Liver (tissue), 9 donors: ENCODE measurements around the gene TMEM184A. TPM values are rescaled to one million over a fixed set of nuclear protein-coding genes. Genes with fewer than 3 reads are reported as not detected.

Experiments
- DNase-seq: peaks from one replicate; pipeline ENCODE4 v3.0.0-alpha.2; 2017; ENCODE audit warnings: low spot score
- H3K27ac ChIP-seq, 2 donors: one replicate each; pipeline ENCODE4 v1.7.0; 2013; ENCODE audit warnings: inconsistent platforms in 2 of 2, low read length in 2 of 2, control low read depth in 1 of 2, low read depth in 1 of 2, mild to moderate bottlenecking in 1 of 2
- H3K27me3 ChIP-seq, 4 donors: one replicate each; pipeline versions ENCODE4 v1.6.1 to v1.7.0; 2013; ENCODE audit warnings: low read length in 3 of 4, inconsistent platforms in 1 of 4, mild to moderate bottlenecking in 1 of 4, moderate library complexity in 1 of 4; ENCODE audit not compliant: control insufficient read depth in 4 of 4, insufficient read depth in 4 of 4
- H3K36me3 ChIP-seq, 4 donors: one replicate each; pipeline versions ENCODE4 v1.6.1 to v1.7.0; 2013; ENCODE audit warnings: low read length in 3 of 4, mild to moderate bottlenecking in 3 of 4, low read depth in 1 of 4, moderate library complexity in 1 of 4; ENCODE audit not compliant: control insufficient read depth in 4 of 4, insufficient read depth in 3 of 4
- H3K4me1 ChIP-seq, 4 donors: one replicate each; pipeline versions ENCODE4 v1.6.1 to v1.7.0; 2013; ENCODE audit warnings: low read length in 3 of 4, mild to moderate bottlenecking in 3 of 4, moderate library complexity in 1 of 4; ENCODE audit not compliant: control insufficient read depth in 4 of 4, insufficient read depth in 4 of 4
- H3K4me3 ChIP-seq, 3 donors: one replicate each; pipeline versions ENCODE4 v1.6.1 to v1.7.0; 2013; ENCODE audit warnings: low read length in 3 of 3, control low read depth in 1 of 3, low read depth in 1 of 3, mild to moderate bottlenecking in 1 of 3
- H3K9ac ChIP-seq, 2 donors: one replicate each; pipeline ENCODE4 v1.7.0; 2013; ENCODE audit warnings: low read length in 2 of 2, mild to moderate bottlenecking in 2 of 2, moderate library complexity in 2 of 2, control low read depth in 1 of 2, low read depth in 1 of 2
- H3K9me3 ChIP-seq, 4 donors: one replicate each; pipeline versions ENCODE4 v1.6.1 to v1.7.0; 2013; ENCODE audit warnings: low read length in 3 of 4; ENCODE audit not compliant: control insufficient read depth in 4 of 4
- EGR1 ChIP-seq, 2 donors: IDR thresholded peaks; 2 replicates each; pipeline ENCODE4 v1.6.1; 2016 to 2018; ENCODE audit warnings: antibody characterized with exemption in 2 of 2, low read depth in 2 of 2
- FOXA1 ChIP-seq: IDR thresholded peaks from 2 replicates; pipeline ENCODE4 v1.6.1; 2016; ENCODE audit warnings: antibody characterized with exemption
- FOXA2 ChIP-seq: IDR thresholded peaks from 2 replicates; pipeline ENCODE4 v1.6.1; 2016; ENCODE audit warnings: antibody characterized with exemption
- GABPA ChIP-seq, 2 donors: IDR thresholded peaks in 1 of 2; conservative IDR thresholded peaks in 1 of 2; 2 replicates each; pipeline ENCODE4 v1.6.1; 2016; ENCODE audit warnings: antibody characterized with exemption in 2 of 2, mild to moderate bottlenecking in 1 of 2, moderate library complexity in 1 of 2
- HNF4A ChIP-seq, 2 donors: conservative IDR thresholded peaks; 2 replicates each; pipeline ENCODE4 v1.6.1; 2016; ENCODE audit warnings: antibody characterized with exemption in 2 of 2, mild to moderate bottlenecking in 2 of 2
- HNF4G ChIP-seq: IDR thresholded peaks from 2 replicates; pipeline ENCODE4 v1.6.1; 2016; ENCODE audit warnings: antibody characterized with exemption
- NR2F2 ChIP-seq: IDR thresholded peaks from 2 replicates; pipeline ENCODE4 v1.6.1; 2016; ENCODE audit warnings: antibody characterized with exemption
- RAD21 ChIP-seq, 2 donors: IDR thresholded peaks; 2 replicates each; pipeline ENCODE4 v1.6.1; 2016; ENCODE audit warnings: antibody characterized with exemption in 2 of 2, mild to moderate bottlenecking in 2 of 2
- RXRA ChIP-seq, 2 donors: IDR thresholded peaks; 2 replicates each; pipeline ENCODE4 v1.6.1; 2017 to 2018; ENCODE audit warnings: antibody characterized with exemption in 2 of 2, mild to moderate bottlenecking in 1 of 2
- SP1 ChIP-seq: IDR thresholded peaks from 2 replicates; pipeline ENCODE4 v1.6.1; 2018; ENCODE audit warnings: antibody characterized with exemption, mild to moderate bottlenecking
- TAF1 ChIP-seq: conservative IDR thresholded peaks from 2 replicates; pipeline ENCODE4 v1.6.1; 2016; ENCODE audit warnings: antibody characterized with exemption, mild to moderate bottlenecking
- YY1 ChIP-seq: IDR thresholded peaks from 2 replicates; pipeline ENCODE4 v1.6.1; 2016; ENCODE audit warnings: antibody characterized with exemption, mild to moderate bottlenecking
- WGBS: extraction: QIAGEN DNeasy Blood & Tissue Kit; methylation state at CpG from one replicate; pipeline ENCODE4 v1.1.7; 2013; 5-methylcytosine and 5-hydroxymethylcytosine counted together
- polyA plus RNA-seq, 2 donors: library from polyadenylated mRNA; stranded (reverse) in 1 of 2; unstranded in 1 of 2; fragments of 200-250 nt in 1 of 2; fragments of >200 nt in 1 of 2; fragmentation: Nextera tagmentation in 1 of 2; extraction: Ambion mirVana in 1 of 2; gene quantifications; one replicate each; pipeline versions ENCODE4 v1.2.1 to v1.2.3, GENCODE V29; 2013 to 2015
- total RNA-seq, 2 donors: library from RNA; depleted of rRNA; stranded (reverse); fragments of >200 nt; gene quantifications; one replicate each; pipeline ENCODE4 v1.2.3, GENCODE V29; 2014
- TF ChIP-seq, protein P1 (sequence below): fragments of 150-350 bp; IDR thresholded peaks from 2 replicates; pipeline ENCODE4 v1.5.1; 2017; ENCODE audit warnings: improper control_type of control experiment, low read depth, low read length; ENCODE audit not compliant: missing input control
- TF ChIP-seq, protein P2 (sequence below): IDR thresholded peaks from 2 replicates; pipeline ENCODE4 v1.6.1; 2016; ENCODE audit warnings: antibody characterized with exemption
- TF ChIP-seq, protein P3 (sequence below): IDR thresholded peaks from 2 replicates; pipeline ENCODE4 v1.6.1; 2016; ENCODE audit warnings: antibody characterized with exemption
- TF ChIP-seq, protein P4 (sequence below): IDR thresholded peaks from 2 replicates; pipeline ENCODE4 v1.6.1; 2016; ENCODE audit warnings: antibody characterized with exemption
- TF ChIP-seq, protein P5 (sequence below): IDR thresholded peaks from 2 replicates; pipeline ENCODE4 v1.6.1; 2016; ENCODE audit warnings: antibody characterized with exemption, mild to moderate bottlenecking
- donor health status: healthy.
- donor health status: healthy.
- donor health status: healthy.
- donor health status: healthy.
- donor health status: healthy.

The TMEM184A gene
- total and polyA plus RNA-seq, 4 donors: 1.6 to 12.6 (median 11.4) TPM

DNA sequence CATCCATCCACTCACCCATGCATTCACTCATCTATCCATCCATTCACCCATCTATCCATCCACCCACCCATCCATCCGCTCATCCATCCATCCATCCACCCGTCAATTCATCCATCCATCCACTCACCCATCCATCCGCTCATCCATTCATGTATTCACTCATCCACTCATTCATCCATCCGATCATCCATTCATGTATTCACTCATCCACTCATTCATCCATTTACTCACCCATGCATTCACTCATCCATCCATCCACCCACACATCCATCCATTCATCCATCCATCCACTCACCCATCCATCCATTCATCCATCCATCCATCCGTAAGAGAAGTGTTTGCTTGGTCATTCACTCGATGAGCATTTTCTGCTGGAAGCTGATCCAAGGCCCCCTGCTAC is 22.5 kb upstream of the TMEM184A start:
- WGBS: 92% methylated on average over 6 of the region's 6 CpGs
- TF ChIP-seq, protein P1, sequence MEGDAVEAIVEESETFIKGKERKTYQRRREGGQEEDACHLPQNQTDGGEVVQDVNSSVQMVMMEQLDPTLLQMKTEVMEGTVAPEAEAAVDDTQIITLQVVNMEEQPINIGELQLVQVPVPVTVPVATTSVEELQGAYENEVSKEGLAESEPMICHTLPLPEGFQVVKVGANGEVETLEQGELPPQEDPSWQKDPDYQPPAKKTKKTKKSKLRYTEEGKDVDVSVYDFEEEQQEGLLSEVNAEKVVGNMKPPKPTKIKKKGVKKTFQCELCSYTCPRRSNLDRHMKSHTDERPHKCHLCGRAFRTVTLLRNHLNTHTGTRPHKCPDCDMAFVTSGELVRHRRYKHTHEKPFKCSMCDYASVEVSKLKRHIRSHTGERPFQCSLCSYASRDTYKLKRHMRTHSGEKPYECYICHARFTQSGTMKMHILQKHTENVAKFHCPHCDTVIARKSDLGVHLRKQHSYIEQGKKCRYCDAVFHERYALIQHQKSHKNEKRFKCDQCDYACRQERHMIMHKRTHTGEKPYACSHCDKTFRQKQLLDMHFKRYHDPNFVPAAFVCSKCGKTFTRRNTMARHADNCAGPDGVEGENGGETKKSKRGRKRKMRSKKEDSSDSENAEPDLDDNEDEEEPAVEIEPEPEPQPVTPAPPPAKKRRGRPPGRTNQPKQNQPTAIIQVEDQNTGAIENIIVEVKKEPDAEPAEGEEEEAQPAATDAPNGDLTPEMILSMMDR: no peak
- TF ChIP-seq SP1 (no peak), RXRA (IDR thresholded peaks at IDR 0.05) (no peak), TAF1 (no peak), HNF4G (no peak), EGR1 (IDR thresholded peaks at IDR 0.05; ENCODE audit: low read depth in 2 of 2) (no peak), NR2F2 (no peak), FOXA1 (no peak), RAD21 (IDR thresholded peaks at IDR 0.05) (no peak), FOXA2 (no peak), YY1 (no peak), HNF4A (conservative IDR thresholded peaks at IDR 0.05) (no peak)
- TF ChIP-seq, protein P2, sequence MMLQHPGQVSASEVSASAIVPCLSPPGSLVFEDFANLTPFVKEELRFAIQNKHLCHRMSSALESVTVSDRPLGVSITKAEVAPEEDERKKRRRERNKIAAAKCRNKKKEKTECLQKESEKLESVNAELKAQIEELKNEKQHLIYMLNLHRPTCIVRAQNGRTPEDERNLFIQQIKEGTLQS: no peak
- TF ChIP-seq, protein P3, sequence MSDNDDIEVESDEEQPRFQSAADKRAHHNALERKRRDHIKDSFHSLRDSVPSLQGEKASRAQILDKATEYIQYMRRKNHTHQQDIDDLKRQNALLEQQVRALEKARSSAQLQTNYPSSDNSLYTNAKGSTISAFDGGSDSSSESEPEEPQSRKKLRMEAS: no peak
- TF ChIP-seq, protein P4, sequence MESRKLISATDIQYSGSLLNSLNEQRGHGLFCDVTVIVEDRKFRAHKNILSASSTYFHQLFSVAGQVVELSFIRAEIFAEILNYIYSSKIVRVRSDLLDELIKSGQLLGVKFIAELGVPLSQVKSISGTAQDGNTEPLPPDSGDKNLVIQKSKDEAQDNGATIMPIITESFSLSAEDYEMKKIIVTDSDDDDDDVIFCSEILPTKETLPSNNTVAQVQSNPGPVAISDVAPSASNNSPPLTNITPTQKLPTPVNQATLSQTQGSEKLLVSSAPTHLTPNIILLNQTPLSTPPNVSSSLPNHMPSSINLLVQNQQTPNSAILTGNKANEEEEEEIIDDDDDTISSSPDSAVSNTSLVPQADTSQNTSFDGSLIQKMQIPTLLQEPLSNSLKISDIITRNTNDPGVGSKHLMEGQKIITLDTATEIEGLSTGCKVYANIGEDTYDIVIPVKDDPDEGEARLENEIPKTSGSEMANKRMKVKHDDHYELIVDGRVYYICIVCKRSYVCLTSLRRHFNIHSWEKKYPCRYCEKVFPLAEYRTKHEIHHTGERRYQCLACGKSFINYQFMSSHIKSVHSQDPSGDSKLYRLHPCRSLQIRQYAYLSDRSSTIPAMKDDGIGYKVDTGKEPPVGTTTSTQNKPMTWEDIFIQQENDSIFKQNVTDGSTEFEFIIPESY: no peak
- no peak overlapping the region for H3K4me3 ChIP-seq
- no peak overlapping the region for H3K27ac ChIP-seq
- no peaks in the 10 kb centered on the region for H3K9me3 ChIP-seq
- no peaks in the 10 kb centered on the region for H3K27me3 ChIP-seq
- no peak overlapping the region for H3K9ac ChIP-seq
- peaks cover 0 to 5% (median 0%) of the 10 kb centered on the region in 4 donors for H3K4me1 ChIP-seq
- DNase-seq: no peak
- no peaks in the 10 kb centered on the region for H3K36me3 ChIP-seq

DNA sequence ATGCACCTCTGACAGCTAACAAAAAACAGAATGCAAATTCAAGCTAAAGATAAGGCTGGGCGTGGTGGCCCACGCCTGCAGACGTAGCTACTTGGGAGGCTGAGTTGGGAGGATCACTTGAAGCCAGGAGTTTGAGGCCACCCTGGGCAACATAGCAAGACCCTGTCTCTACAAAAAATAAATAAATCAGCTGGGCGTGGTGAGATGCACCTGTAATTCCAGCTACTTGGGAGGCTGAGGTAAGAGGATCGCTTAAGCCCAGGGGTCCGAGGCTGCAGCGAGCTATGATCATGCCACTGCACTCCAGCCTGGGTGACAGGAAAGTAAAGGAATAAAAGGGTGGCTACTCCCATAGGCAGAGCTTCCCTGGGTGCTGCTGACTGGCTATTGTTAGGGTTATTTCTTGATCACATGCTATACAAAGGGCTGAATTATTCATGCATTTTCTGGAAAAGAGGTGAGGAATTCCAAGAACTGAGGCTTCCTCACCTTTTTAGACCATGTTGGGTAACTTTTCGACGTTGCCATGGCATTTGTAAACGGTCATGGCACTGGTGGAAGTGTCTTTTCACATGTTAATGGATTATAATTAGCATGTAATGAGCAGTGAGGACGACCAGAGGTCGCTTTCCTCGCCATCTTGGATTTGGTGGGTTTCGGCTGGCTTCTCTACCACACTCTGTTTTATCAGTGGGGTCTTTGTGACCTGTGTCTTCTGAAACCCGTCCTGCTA is 20.7 kb upstream of the TMEM184A start:
- no peaks in the 10 kb centered on the region for H3K9me3 ChIP-seq
- no peak overlapping the region for H3K27ac ChIP-seq
- no peaks in the 10 kb centered on the region for H3K36me3 ChIP-seq
- H3K4me3 ChIP-seq: no peak overlapping the region
- no peak overlapping the region for H3K9ac ChIP-seq
- WGBS: 78% methylated on average over 15 of the region's 15 CpGs
- no peaks in the 10 kb centered on the region for H3K27me3 ChIP-seq
- peaks cover 0 to 5% (median 0%) of the 10 kb centered on the region in 4 donors for H3K4me1 ChIP-seq
- DNase-seq: no peak
- TF ChIP-seq, protein P5, sequence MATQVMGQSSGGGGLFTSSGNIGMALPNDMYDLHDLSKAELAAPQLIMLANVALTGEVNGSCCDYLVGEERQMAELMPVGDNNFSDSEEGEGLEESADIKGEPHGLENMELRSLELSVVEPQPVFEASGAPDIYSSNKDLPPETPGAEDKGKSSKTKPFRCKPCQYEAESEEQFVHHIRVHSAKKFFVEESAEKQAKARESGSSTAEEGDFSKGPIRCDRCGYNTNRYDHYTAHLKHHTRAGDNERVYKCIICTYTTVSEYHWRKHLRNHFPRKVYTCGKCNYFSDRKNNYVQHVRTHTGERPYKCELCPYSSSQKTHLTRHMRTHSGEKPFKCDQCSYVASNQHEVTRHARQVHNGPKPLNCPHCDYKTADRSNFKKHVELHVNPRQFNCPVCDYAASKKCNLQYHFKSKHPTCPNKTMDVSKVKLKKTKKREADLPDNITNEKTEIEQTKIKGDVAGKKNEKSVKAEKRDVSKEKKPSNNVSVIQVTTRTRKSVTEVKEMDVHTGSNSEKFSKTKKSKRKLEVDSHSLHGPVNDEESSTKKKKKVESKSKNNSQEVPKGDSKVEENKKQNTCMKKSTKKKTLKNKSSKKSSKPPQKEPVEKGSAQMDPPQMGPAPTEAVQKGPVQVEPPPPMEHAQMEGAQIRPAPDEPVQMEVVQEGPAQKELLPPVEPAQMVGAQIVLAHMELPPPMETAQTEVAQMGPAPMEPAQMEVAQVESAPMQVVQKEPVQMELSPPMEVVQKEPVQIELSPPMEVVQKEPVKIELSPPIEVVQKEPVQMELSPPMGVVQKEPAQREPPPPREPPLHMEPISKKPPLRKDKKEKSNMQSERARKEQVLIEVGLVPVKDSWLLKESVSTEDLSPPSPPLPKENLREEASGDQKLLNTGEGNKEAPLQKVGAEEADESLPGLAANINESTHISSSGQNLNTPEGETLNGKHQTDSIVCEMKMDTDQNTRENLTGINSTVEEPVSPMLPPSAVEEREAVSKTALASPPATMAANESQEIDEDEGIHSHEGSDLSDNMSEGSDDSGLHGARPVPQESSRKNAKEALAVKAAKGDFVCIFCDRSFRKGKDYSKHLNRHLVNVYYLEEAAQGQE: no peak
- TF ChIP-seq, protein P1: no peak
- TF ChIP-seq EGR1 (IDR thresholded peaks at IDR 0.05; ENCODE audit: low read depth in 2 of 2) (no peak), GABPA (IDR thresholded peaks at IDR 0.05 in 1 of 2, conservative IDR thresholded peaks at IDR 0.05 in 1 of 2) (no peak), HNF4G (no peak), NR2F2 (no peak), RXRA (IDR thresholded peaks at IDR 0.05) (no peak), RAD21 (IDR thresholded peaks at IDR 0.05) (no peak), SP1 (no peak), HNF4A (conservative IDR thresholded peaks at IDR 0.05) (no peak), FOXA1 (no peak)
- TF ChIP-seq, protein P2: no peak
- TF ChIP-seq, protein P3: no peak
- TF ChIP-seq, protein P4: no peak
